ENCODE measurements around the gene CCDC91. TPM values are rescaled to one million over a fixed set of nuclear protein-coding genes. Genes with fewer than 3 reads are reported as not detected.

Gene CCDC91
- polyA plus RNA-seq, 2 of the 4 experiments (the other 2 are of a cell fraction) = 26.0 to 48.1 TPM

DNA sequence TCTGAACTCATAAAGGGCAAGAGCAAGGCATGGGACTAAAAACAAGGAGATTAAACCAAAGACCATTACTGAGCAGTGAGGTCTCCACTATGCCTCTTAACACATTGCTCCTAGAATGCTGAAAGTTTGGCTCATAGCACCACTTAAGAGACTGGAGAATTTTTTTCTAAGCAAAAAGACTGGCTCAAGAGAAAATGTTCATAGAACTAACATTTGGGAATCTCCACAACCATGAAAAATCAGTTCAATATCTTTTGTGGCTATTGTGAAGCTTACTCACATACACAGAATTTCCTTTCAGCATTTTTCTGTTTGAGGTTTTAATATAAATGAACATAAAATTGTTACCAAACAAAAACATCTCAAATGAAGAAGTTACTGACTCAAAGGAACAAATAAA is 255.8 kb downstream of the CCDC91 start:
- TF ChIP-seq SMC3 (IDR thresholded peaks at IDR 0.05) (no peak), RAD21 (conservative IDR thresholded peaks at IDR 0.05 in 1 of 2, IDR thresholded peaks at IDR 0.05 in 1 of 2) (no peak), ZFP36 (IDR thresholded peaks at IDR 0.05; ENCODE audit: borderline replicate concordance, partially characterized antibody) (no peak), EHF (CRISPR knock-in tag; IDR thresholded peaks at IDR 0.05) (no peak)
- TF ChIP-seq, protein P1, sequence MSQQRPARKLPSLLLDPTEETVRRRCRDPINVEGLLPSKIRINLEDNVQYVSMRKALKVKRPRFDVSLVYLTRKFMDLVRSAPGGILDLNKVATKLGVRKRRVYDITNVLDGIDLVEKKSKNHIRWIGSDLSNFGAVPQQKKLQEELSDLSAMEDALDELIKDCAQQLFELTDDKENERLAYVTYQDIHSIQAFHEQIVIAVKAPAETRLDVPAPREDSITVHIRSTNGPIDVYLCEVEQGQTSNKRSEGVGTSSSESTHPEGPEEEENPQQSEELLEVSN (IDR thresholded peaks at IDR 0.05; ENCODE audit: borderline replicate concordance, low read depth) = no peak
- TF ChIP-seq, protein P2, sequence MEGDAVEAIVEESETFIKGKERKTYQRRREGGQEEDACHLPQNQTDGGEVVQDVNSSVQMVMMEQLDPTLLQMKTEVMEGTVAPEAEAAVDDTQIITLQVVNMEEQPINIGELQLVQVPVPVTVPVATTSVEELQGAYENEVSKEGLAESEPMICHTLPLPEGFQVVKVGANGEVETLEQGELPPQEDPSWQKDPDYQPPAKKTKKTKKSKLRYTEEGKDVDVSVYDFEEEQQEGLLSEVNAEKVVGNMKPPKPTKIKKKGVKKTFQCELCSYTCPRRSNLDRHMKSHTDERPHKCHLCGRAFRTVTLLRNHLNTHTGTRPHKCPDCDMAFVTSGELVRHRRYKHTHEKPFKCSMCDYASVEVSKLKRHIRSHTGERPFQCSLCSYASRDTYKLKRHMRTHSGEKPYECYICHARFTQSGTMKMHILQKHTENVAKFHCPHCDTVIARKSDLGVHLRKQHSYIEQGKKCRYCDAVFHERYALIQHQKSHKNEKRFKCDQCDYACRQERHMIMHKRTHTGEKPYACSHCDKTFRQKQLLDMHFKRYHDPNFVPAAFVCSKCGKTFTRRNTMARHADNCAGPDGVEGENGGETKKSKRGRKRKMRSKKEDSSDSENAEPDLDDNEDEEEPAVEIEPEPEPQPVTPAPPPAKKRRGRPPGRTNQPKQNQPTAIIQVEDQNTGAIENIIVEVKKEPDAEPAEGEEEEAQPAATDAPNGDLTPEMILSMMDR (IDR thresholded peaks at IDR 0.05) = no peak
- POLR2A ChIA-PET = no interaction called here

DNA sequence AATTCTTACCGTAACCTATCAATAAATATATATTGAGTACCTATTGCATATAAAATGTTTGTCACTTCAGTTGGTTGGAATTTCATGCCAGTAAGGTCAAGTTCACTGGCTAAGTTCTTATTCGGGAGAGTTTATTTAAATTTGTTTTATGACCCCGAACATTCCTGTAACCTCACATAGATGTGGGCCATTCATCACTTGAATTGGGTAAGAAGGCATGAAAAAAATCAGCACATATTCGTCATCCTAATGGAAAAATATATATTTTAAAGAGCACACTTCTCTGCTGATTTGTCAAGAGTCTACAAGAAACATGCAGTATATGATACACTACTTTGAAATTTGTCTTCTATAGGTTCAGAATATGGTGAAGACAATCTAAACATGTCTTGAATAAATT is 263.4 kb downstream of the CCDC91 start:
- Histone ChIP-seq H3K9me3 (no peaks in the 10 kb centered on the region), H3K4me2 (no peak overlapping the region), H3K4me1 (no peaks in the 10 kb centered on the region), H3K27ac (no peak overlapping the region), H3K4me3 (no peak overlapping the region)
- ATAC-seq (no peak), FAIRE-seq (no peak), DNase-seq (ENCODE audit: low read depth in 1 of 2, low spot score in 1 of 2) (no peak)
- WGBS (ENCODE audit: missing lambda C conversion rate) = 89% methylated on average over 4 of the region's 4 CpGs
- POLR2A ChIA-PET = no interaction called here
- TF ChIP-seq, protein P3, sequence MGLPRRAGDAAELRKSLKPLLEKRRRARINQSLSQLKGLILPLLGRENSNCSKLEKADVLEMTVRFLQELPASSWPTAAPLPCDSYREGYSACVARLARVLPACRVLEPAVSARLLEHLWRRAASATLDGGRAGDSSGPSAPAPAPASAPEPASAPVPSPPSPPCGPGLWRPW (IDR thresholded peaks at IDR 0.05) = no peak
- TF ChIP-seq GATA3 (IDR thresholded peaks at IDR 0.05; ENCODE audit: borderline replicate concordance) (no peak), EP300 (IDR thresholded peaks at IDR 0.05) (no peak), POLR2AphosphoS2 (conservative IDR thresholded peaks at IDR 0.05; ENCODE audit: low read length) (no peak), HDAC2 (IDR thresholded peaks at IDR 0.05) (no peak), CEBPB (IDR thresholded peaks at IDR 0.05) (no peak)
- TF ChIP-seq, protein P4, sequence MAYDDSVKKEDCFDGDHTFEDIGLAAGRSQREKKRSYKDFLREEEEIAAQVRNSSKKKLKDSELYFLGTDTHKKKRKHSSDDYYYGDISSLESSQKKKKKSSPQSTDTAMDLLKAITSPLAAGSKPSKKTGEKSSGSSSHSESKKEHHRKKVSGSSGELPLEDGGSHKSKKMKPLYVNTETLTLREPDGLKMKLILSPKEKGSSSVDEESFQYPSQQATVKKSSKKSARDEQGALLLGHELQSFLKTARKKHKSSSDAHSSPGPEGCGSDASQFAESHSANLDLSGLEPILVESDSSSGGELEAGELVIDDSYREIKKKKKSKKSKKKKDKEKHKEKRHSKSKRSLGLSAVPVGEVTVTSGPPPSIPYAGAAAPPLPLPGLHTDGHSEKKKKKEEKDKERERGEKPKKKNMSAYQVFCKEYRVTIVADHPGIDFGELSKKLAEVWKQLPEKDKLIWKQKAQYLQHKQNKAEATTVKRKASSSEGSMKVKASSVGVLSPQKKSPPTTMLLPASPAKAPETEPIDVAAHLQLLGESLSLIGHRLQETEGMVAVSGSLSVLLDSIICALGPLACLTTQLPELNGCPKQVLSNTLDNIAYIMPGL (CRISPR knock-in tag; IDR thresholded peaks at IDR 0.05; ENCODE audit: borderline replicate concordance) = no peak
- CTCF ChIA-PET = no interaction called here

More for the DNA sequence above, 255.8 kb downstream of the CCDC91 start:
- H3K4me3 ChIP-seq = no peak overlapping the region
- no peaks in the 10 kb centered on the region for H3K9me3 ChIP-seq
- ATAC-seq = no peak
- FAIRE-seq = no peak
- CTCF ChIA-PET = no interaction called here
- no peak overlapping the region for H3K27ac ChIP-seq
- H3K4me2 ChIP-seq = no peak overlapping the region
- H3K4me1 ChIP-seq = no peaks in the 10 kb centered on the region
- no peak for DNase-seq (ENCODE audit: low read depth in 1 of 2, low spot score in 1 of 2)

DNA sequence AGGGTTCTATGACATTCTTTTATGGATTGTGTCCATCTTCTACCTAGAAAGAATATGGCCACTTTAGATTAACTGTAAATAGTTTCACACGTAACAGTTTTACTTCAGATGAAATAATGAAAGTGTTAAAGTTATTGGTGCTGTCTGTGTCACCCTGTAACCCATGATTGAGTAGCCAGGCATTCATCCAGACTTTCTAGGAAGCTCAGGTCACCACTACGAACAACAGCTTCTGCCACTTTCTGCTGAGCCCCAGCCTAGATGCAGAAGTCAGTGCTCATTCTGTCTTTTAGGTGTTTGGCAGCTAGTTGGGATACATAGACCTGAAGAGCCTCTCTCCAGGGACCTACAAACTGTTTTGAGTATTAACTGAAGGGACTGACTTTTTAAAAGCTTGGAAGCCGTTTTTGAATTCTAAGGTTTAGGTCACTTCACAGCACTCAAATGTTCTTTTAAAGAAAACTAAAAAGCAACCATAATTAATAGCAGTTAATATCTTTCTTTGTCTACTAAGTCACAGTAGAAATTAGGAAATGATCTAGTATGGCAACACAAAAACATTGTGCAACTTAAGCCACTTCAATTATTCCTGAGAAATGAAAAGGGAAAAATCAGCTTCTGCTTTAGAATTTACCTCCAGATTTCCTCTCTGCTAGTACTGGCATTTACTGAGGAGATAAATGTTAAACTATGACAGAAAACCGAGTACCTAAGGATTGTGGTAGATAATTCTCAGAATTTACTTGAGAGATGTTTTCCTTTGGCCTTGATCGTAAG is 266.9 kb downstream of the CCDC91 start:
- 81% methylated on average over 5 of the region's 5 CpGs for WGBS (ENCODE audit: missing lambda C conversion rate)
- POLR2A ChIA-PET = no interaction called here
- Histone ChIP-seq H3K9me3 (no peaks in the 10 kb centered on the region), H3K4me3 (no peak overlapping the region), H3K27ac (no peak overlapping the region), H3K4me1 (no peaks in the 10 kb centered on the region), H3K4me2 (no peak overlapping the region)
- no peak for DNase-seq (ENCODE audit: low read depth in 1 of 2, low spot score in 1 of 2)
- CTCF ChIA-PET = no interaction called here
- TF ChIP-seq, protein P1 (IDR thresholded peaks at IDR 0.05; ENCODE audit: borderline replicate concordance, low read depth) = no peak
- no peak for TF ChIP-seq MAFK (IDR thresholded peaks at IDR 0.05; ENCODE audit: partially characterized antibody)
- no peak for TF ChIP-seq TFCP2L1 (CRISPR knock-in tag; IDR thresholded peaks at IDR 0.05)
- TF ChIP-seq CBX2 (IDR thresholded peaks at IDR 0.05; ENCODE audit: borderline replicate concordance, low read depth) = no peak
- TF ChIP-seq ZFP36 (IDR thresholded peaks at IDR 0.05; ENCODE audit: borderline replicate concordance, partially characterized antibody) = no peak
- TF ChIP-seq CEBPB (IDR thresholded peaks at IDR 0.05) = no peak
- TF ChIP-seq FOSL2 (IDR thresholded peaks at IDR 0.05) = no peak
- no peak for TF ChIP-seq FOSL2 (CRISPR knock-in tag; IDR thresholded peaks at IDR 0.05)
- TF ChIP-seq, protein P5, sequence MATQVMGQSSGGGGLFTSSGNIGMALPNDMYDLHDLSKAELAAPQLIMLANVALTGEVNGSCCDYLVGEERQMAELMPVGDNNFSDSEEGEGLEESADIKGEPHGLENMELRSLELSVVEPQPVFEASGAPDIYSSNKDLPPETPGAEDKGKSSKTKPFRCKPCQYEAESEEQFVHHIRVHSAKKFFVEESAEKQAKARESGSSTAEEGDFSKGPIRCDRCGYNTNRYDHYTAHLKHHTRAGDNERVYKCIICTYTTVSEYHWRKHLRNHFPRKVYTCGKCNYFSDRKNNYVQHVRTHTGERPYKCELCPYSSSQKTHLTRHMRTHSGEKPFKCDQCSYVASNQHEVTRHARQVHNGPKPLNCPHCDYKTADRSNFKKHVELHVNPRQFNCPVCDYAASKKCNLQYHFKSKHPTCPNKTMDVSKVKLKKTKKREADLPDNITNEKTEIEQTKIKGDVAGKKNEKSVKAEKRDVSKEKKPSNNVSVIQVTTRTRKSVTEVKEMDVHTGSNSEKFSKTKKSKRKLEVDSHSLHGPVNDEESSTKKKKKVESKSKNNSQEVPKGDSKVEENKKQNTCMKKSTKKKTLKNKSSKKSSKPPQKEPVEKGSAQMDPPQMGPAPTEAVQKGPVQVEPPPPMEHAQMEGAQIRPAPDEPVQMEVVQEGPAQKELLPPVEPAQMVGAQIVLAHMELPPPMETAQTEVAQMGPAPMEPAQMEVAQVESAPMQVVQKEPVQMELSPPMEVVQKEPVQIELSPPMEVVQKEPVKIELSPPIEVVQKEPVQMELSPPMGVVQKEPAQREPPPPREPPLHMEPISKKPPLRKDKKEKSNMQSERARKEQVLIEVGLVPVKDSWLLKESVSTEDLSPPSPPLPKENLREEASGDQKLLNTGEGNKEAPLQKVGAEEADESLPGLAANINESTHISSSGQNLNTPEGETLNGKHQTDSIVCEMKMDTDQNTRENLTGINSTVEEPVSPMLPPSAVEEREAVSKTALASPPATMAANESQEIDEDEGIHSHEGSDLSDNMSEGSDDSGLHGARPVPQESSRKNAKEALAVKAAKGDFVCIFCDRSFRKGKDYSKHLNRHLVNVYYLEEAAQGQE (IDR thresholded peaks at IDR 0.05) = no peak
- TF ChIP-seq, protein P3 (IDR thresholded peaks at IDR 0.05) = no peak
- no peak for TF ChIP-seq KDM5A (IDR thresholded peaks at IDR 0.05)
- TF ChIP-seq, protein P6, sequence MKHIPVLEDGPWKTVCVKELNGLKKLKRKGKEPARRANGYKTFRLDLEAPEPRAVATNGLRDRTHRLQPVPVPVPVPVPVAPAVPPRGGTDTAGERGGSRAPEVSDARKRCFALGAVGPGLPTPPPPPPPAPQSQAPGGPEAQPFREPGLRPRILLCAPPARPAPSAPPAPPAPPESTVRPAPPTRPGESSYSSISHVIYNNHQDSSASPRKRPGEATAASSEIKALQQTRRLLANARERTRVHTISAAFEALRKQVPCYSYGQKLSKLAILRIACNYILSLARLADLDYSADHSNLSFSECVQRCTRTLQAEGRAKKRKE (CRISPR knock-in tag; IDR thresholded peaks at IDR 0.05; ENCODE audit: low read depth) = no peak
- TF ChIP-seq ZC3H11A (IDR thresholded peaks at IDR 0.05) = no peak
- no peak for TF ChIP-seq POLR2A (IDR thresholded peaks at IDR 0.05; ENCODE audit: low read length)
- no peak for ATAC-seq
- FAIRE-seq = no peak

Measured in A549 (cell line).